ENCODE data around the gene DLGAP1.

DNA sequence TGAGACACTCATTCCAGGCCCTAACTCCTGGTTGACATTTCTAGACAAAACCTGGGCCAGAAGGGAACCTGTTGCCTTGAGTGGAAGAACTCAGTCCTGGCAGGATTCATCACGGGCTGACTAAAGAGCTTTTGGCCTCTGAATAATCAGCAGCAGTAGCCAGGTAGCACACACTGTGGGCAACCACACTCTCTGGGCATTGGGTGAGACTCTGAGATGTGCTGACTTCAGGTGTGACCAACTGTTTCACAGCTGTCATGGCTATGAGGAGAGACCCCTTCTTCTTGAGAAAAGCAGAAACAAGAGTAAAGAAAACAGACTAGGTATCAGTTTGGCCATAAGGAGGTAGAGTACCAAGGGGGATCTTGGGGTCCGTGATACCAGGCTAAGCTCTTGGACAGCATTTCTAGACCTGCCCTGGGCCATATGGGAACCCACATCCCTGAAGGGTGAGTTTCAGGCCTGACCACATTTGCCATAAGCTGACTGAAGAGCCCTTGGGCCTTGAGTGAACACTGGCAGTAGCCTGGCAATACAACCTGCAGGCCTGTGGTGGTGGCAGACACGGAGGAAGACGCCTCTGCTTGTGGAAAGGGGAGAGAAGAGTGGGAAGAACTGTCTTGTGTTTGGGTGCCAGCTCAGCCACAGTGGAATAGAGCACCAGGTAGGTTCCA lies 230.9 kb downstream of the DLGAP1 start:
- TF ChIP-seq, protein P1, sequence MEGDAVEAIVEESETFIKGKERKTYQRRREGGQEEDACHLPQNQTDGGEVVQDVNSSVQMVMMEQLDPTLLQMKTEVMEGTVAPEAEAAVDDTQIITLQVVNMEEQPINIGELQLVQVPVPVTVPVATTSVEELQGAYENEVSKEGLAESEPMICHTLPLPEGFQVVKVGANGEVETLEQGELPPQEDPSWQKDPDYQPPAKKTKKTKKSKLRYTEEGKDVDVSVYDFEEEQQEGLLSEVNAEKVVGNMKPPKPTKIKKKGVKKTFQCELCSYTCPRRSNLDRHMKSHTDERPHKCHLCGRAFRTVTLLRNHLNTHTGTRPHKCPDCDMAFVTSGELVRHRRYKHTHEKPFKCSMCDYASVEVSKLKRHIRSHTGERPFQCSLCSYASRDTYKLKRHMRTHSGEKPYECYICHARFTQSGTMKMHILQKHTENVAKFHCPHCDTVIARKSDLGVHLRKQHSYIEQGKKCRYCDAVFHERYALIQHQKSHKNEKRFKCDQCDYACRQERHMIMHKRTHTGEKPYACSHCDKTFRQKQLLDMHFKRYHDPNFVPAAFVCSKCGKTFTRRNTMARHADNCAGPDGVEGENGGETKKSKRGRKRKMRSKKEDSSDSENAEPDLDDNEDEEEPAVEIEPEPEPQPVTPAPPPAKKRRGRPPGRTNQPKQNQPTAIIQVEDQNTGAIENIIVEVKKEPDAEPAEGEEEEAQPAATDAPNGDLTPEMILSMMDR (IDR thresholded peaks at IDR 0.05): no peak
- TF ChIP-seq POLR2A (IDR thresholded peaks at IDR 0.05) (no peak), EP300 (IDR thresholded peaks at IDR 0.05) (no peak)
